H1 (cell line): ENCODE results near the gene CDH6. TPM values are rescaled to one million over a fixed set of nuclear protein-coding genes. Genes with fewer than 3 reads are reported as not detected.

Experiments used
- SIN3A ChIP-seq, 2 experiments: IDR thresholded peaks in 1 of 2; conservative IDR thresholded peaks in 1 of 2; 2 replicates each; pipeline ENCODE4 v1.6.1; 2011 to 2012; ENCODE audit warnings: low read length in 2 of 2, improper control_type of control experiment in 1 of 2, low read depth in 1 of 2, mild to moderate bottlenecking in 1 of 2
- SP4 ChIP-seq: IDR thresholded peaks from 2 replicates; pipeline ENCODE4 v1.6.1; 2012; ENCODE audit warnings: low read length, inconsistent platforms
- ZNF274 ChIP-seq: IDR thresholded peaks from 2 replicates; pipeline ENCODE4 v1.7.0; 2012; ENCODE audit warnings: low read length, borderline replicate concordance; ENCODE audit errors: extremely low read depth
- polyA plus RNA-seq, 7 experiments: library from polyadenylated mRNA; depleted of rRNA in 3 of 7; stranded (reverse) in 5 of 7; unstranded in 2 of 7; fragments of >200 nt in 5 of 7; fragments of 200-250 nt in 2 of 7; gene quantifications; 1 replicate in 5 of 7; 2 replicates in 1 of 7; 4 replicates in 1 of 7; pipeline versions ENCODE4 v1.2.1 to v1.2.3, GENCODE V29; 2011 to 2013; ENCODE audit warnings: missing spikeins in 2 of 7, mixed read lengths in 2 of 7
- total RNA-seq: library from RNA; stranded (reverse); fragmentation: NEBNext Ultra II Directional; extraction: Animal tissue kit (Norgen Biotek cat#: 25700); gene quantifications from 2 replicates; pipeline ENCODE4 v1.2.1, GENCODE V29; 2021
- TF ChIP-seq, protein P1 (sequence below): IDR thresholded peaks from 2 replicates; pipeline ENCODE4 v1.6.1; 2011; ENCODE audit warnings: low read depth, mild to moderate bottlenecking, low read length; ENCODE audit not compliant: insufficient read depth

Gene CDH6
- total and polyA plus RNA-seq, 2 of the 8 experiments (the other 6 are each of a cell fraction or from before 2014, with no cell fraction given): 1.4 to 1.9 TPM

GRCh38 chr5:31187591-31187990, 5.9 kb upstream of the CDH6 start (continued):
- TF ChIP-seq, protein P1, sequence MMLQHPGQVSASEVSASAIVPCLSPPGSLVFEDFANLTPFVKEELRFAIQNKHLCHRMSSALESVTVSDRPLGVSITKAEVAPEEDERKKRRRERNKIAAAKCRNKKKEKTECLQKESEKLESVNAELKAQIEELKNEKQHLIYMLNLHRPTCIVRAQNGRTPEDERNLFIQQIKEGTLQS: no peak
- no peak for TF ChIP-seq ZNF274
- no peak for TF ChIP-seq SP4
- TF ChIP-seq SIN3A (conservative IDR thresholded peaks at IDR 0.05 in 1 of 2, IDR thresholded peaks at IDR 0.05 in 1 of 2; ENCODE audit: low read depth in 1 of 2, low read length in 2 of 2): no peak
